Fibroblast of lung (primary cell): ENCODE results near the gene AOAH. TPM values are rescaled to one million over a fixed set of nuclear protein-coding genes. Genes with fewer than 3 reads are reported as not detected.

Experiments
- DNase-seq, 2 donors: peaks; one replicate each; pipeline versions ENCODE4 v3.0.0 to v3.0.0-alpha.2; 2010; ENCODE audit warnings: low read depth in 2 of 2
- H2AFZ ChIP-seq: 2 replicates; pipeline ENCODE4 v1.5.1; 2012; ENCODE audit warnings: low read length, control low read depth, inconsistent platforms
- H3K27ac ChIP-seq: 2 replicates; pipeline ENCODE4 v1.5.1; 2011; ENCODE audit warnings: low read length, control low read depth; ENCODE audit not compliant: insufficient read depth
- H3K27me3 ChIP-seq: 2 replicates; pipeline ENCODE4 v1.5.1; 2011; ENCODE audit warnings: mild to moderate bottlenecking, low read length; ENCODE audit not compliant: control insufficient read depth, insufficient read depth
- H3K36me3 ChIP-seq: 2 replicates; pipeline ENCODE4 v1.5.1; 2011; ENCODE audit warnings: low read length; ENCODE audit not compliant: control insufficient read depth, insufficient read depth
- H3K4me1 ChIP-seq: 2 replicates; pipeline ENCODE4 v1.5.1; 2011; ENCODE audit warnings: low read length; ENCODE audit not compliant: control insufficient read depth, insufficient read depth; ENCODE audit errors: extremely low read depth
- H3K4me2 ChIP-seq: 2 replicates; pipeline ENCODE4 v1.5.1; 2011; ENCODE audit warnings: low read length, control low read depth; ENCODE audit not compliant: insufficient read depth; ENCODE audit errors: extremely low read depth
- H3K4me3 ChIP-seq, 4 experiments: fragments of 200-600 bp in 1 of 4; sonication (generic) in 1 of 4; replicated peaks in 1 of 4; 2 replicates each; pipeline ENCODE4 v1.5.1; 2011 to 2016; ENCODE audit warnings: low read length in 4 of 4, low read depth in 3 of 4, mild to moderate bottlenecking in 3 of 4, control low read depth in 2 of 4, inconsistent platforms in 1 of 4, mixed read lengths in 1 of 4; ENCODE audit not compliant: insufficient read depth in 1 of 4; ENCODE audit errors: control extremely low read depth in 1 of 4
- H3K79me2 ChIP-seq: 2 replicates; pipeline ENCODE4 v1.5.1; 2012; ENCODE audit warnings: mild to moderate bottlenecking, low read length, inconsistent platforms; ENCODE audit not compliant: control insufficient read depth, insufficient read depth
- H3K9ac ChIP-seq: 2 replicates; pipeline ENCODE4 v1.5.1; 2011; ENCODE audit warnings: mild to moderate bottlenecking, low read length, control low read depth; ENCODE audit not compliant: insufficient read depth
- H3K9me3 ChIP-seq: 2 replicates; pipeline ENCODE4 v1.5.1; 2012; ENCODE audit warnings: low read depth, low read length; ENCODE audit not compliant: control insufficient read depth, insufficient read depth
- H4K20me1 ChIP-seq: 2 replicates; pipeline ENCODE4 v1.5.1; 2011; ENCODE audit warnings: low read length; ENCODE audit not compliant: control insufficient read depth, insufficient read depth; ENCODE audit errors: extremely low read depth
- EZH2 ChIP-seq: IDR thresholded peaks from 2 replicates; pipeline ENCODE4 v1.5.1; 2012; ENCODE audit warnings: low read length, control low read depth, mild to moderate bottlenecking; ENCODE audit errors: missing control alignments
- polyA plus RNA-seq, 2 donors: library from polyadenylated mRNA; depleted of rRNA in 1 of 2; stranded (reverse) in 1 of 2; unstranded in 1 of 2; fragments of >200 nt; gene quantifications; 2 replicates each; pipeline ENCODE4 v1.2.1, GENCODE V29; 2011 to 2012; ENCODE audit warnings: missing spikeins in 1 of 2
- total RNA-seq: library from RNA; depleted of rRNA; stranded (reverse); fragments of >200 nt; gene quantifications from 2 replicates; pipeline ENCODE4 v1.2.1, GENCODE V29; 2014
- TF ChIP-seq, protein P1 (sequence below), 2 donors: IDR thresholded peaks in 1 of 2; conservative IDR thresholded peaks in 1 of 2; 1 replicate in 1 of 2; 2 replicates in 1 of 2; pipeline ENCODE4 v1.5.1; 2011 to 2012; ENCODE audit warnings: low read length in 2 of 2, control low read depth in 1 of 2, inconsistent platforms in 1 of 2, low read depth in 1 of 2, mild to moderate bottlenecking in 1 of 2

The AOAH gene
- total and polyA plus RNA-seq, 2 donors (not counting 1 experiment from before 2014, with no cell fraction given): not detected

DNA sequence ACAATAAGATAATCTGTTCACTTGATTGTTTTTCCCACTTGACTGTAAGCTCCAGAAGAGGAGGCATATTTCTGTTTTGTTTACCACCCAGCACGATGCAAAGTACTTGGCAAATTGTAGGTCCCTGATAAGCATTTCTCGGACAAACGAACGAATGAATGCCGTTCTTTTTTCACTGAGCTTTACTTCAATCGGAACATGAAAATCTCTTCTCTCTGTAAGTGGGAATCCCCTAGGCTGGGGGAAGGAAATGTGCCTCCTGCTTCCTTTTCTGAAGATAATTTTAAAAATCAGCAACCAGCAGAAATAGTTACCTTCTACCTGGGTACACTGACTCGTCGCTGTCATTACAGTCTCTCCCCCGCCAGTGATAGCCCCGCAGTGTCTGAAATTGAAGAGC lies 102.9 kb downstream of the AOAH start:
- Histone ChIP-seq H3K4me2 (no peak overlapping the region), H3K4me3 (no peak overlapping the region), H2AFZ (no peak overlapping the region), H3K36me3 (no peaks in the 10 kb centered on the region), H3K9ac (no peak overlapping the region), H3K4me1 (no peaks in the 10 kb centered on the region), H3K27me3 (peaks cover 6% of the 10 kb centered on the region), H3K79me2 (no peaks in the 10 kb centered on the region), H3K9me3 (no peaks in the 10 kb centered on the region), H4K20me1 (no peaks in the 10 kb centered on the region), H3K27ac (no peak overlapping the region)
- no peak for TF ChIP-seq EZH2
- TF ChIP-seq, protein P1, sequence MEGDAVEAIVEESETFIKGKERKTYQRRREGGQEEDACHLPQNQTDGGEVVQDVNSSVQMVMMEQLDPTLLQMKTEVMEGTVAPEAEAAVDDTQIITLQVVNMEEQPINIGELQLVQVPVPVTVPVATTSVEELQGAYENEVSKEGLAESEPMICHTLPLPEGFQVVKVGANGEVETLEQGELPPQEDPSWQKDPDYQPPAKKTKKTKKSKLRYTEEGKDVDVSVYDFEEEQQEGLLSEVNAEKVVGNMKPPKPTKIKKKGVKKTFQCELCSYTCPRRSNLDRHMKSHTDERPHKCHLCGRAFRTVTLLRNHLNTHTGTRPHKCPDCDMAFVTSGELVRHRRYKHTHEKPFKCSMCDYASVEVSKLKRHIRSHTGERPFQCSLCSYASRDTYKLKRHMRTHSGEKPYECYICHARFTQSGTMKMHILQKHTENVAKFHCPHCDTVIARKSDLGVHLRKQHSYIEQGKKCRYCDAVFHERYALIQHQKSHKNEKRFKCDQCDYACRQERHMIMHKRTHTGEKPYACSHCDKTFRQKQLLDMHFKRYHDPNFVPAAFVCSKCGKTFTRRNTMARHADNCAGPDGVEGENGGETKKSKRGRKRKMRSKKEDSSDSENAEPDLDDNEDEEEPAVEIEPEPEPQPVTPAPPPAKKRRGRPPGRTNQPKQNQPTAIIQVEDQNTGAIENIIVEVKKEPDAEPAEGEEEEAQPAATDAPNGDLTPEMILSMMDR (conservative IDR thresholded peaks at IDR 0.05 in 1 of 2, IDR thresholded peaks at IDR 0.05 in 1 of 2; ENCODE audit: low read depth in 1 of 2, low read length in 2 of 2): no peak
- no peak for DNase-seq

DNA sequence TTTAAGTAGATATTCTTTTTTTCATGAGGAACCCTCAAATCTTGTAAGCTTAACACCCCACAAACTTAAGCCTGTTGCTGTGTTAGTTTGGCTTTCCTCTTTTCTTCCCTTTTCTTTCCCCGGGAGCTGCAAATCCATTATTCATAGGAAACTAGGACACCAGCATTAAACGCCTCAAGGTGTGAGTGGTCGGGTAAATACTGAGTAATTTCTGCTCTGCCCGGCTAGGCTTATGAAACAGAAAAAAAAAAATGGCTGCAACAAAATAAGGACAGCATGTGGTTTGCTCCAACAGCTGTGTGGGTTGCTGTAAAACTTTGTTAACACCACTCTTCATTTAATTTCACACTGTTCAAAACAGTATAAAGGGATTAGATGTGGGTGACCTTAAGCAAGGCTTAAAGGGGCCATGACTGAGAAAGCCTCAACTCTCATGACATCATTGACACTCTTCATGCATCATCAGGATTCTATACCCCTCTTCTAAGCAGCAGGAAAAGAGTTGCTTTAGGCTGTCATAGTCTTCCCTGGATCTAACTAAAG lies 104.1 kb downstream of the AOAH start:
- no peak for DNase-seq
- no peak overlapping the region for H3K4me2 ChIP-seq
- no peak overlapping the region for H3K4me3 ChIP-seq
- H3K36me3 ChIP-seq: no peaks in the 10 kb centered on the region
- H3K79me2 ChIP-seq: no peaks in the 10 kb centered on the region
- no peaks in the 10 kb centered on the region for H3K27me3 ChIP-seq
- H4K20me1 ChIP-seq: no peaks in the 10 kb centered on the region
- H3K27ac ChIP-seq: no peak overlapping the region
- H3K9ac ChIP-seq: no peak overlapping the region
- TF ChIP-seq, protein P1 (conservative IDR thresholded peaks at IDR 0.05 in 1 of 2, IDR thresholded peaks at IDR 0.05 in 1 of 2; ENCODE audit: low read depth in 1 of 2, low read length in 2 of 2): no peak
- no peak for TF ChIP-seq EZH2
- H2AFZ ChIP-seq: no peak overlapping the region
- no peaks in the 10 kb centered on the region for H3K4me1 ChIP-seq
- no peaks in the 10 kb centered on the region for H3K9me3 ChIP-seq

DNA sequence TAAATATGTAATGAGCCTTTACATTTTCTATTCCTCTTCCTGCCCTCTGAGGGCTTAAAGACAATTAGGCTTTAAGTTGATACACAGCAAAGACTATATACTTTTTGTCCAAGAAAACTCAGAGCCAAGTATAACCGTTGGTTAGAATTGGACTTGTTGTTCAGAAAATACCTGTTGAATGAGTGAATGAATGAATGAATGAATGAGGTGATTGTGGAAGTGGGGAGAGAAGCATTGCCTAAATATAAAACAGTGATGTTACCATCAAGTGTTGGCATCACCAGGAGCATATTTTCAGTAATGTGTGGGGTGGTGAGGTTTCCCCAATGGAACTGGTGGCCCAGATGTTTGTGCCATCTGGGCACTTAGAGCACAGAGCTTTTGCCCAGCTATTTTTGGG lies 106.9 kb downstream of the AOAH start:
- H4K20me1 ChIP-seq: no peaks in the 10 kb centered on the region
- no peaks in the 10 kb centered on the region for H3K4me1 ChIP-seq
- no peaks in the 10 kb centered on the region for H3K36me3 ChIP-seq
- H3K4me3 ChIP-seq: no peak overlapping the region
- H3K4me2 ChIP-seq: no peak overlapping the region
- no peak overlapping the region for H3K27ac ChIP-seq
- DNase-seq: no peak
- H3K9me3 ChIP-seq: no peaks in the 10 kb centered on the region
- H3K79me2 ChIP-seq: no peaks in the 10 kb centered on the region
- H3K9ac ChIP-seq: no peak overlapping the region
- no peak overlapping the region for H2AFZ ChIP-seq
- TF ChIP-seq, protein P1 (conservative IDR thresholded peaks at IDR 0.05 in 1 of 2, IDR thresholded peaks at IDR 0.05 in 1 of 2; ENCODE audit: low read depth in 1 of 2, low read length in 2 of 2): no peak
- TF ChIP-seq EZH2: no peak
- no peaks in the 10 kb centered on the region for H3K27me3 ChIP-seq
